Erythroblast (primary cell): ENCODE results near the gene AOX1.

Source experiments
- GATA1 ChIP-seq: IDR thresholded peaks from 2 replicates; pipeline ENCODE4 v1.6.1; 2011; ENCODE audit warnings: low read depth, mild to moderate bottlenecking, control low read depth, low read length, moderate library complexity
- POLR2A ChIP-seq: IDR thresholded peaks from 2 replicates; pipeline ENCODE4 v1.6.1; 2011; ENCODE audit warnings: mild to moderate bottlenecking, low read length

DNA sequence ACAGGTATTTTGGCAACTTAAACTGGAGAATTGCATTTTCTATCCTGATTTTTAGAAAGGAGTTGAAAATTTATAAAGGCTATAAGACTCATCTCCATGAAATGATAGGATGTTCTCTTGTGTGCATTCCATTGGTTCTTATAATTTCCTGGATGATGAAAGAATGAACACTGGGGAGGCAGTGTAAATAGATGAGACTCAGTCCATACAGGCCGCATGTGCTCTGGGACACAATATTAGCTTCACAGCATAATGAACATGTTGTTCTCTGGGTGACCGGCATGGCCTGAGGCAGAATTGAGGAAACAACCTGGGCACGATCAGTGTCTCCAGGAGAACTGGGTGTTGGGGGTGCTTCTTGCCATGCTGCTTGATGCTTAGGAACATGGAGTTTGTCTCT is 38.8 kb downstream of the AOX1 start:
- no peak for TF ChIP-seq POLR2A
- TF ChIP-seq GATA1, result no peak
